K562 (cell line): Measurements from ENCODE around the gene NEDD9. TPM values are rescaled to one million over a fixed set of nuclear protein-coding genes. Genes with fewer than 3 reads are reported as not detected.

Source experiments
- ETV5 ChIP-seq: sonication (generic); formaldehyde crosslinking; IDR thresholded peaks from 2 replicates; pipeline ENCODE4 v1.4.0; 2020; ENCODE audit warnings: low read depth, mild to moderate bottlenecking, missing genetic modification reagents
- HDAC6 ChIP-seq: IDR thresholded peaks from 2 replicates; pipeline ENCODE4 v1.6.1; 2012; ENCODE audit warnings: low read depth, mild to moderate bottlenecking, control low read depth, inconsistent platforms, low read length, moderate library complexity
- IRF2 ChIP-seq: sonication (generic); formaldehyde crosslinking; IDR thresholded peaks from 2 replicates; pipeline ENCODE4 v1.8.1; 2022; ENCODE audit warnings: mild to moderate bottlenecking, missing genetic modification reagents
- MCM2 ChIP-seq: fragments of 450-650 bp; IDR thresholded peaks from 2 replicates; pipeline ENCODE4 v1.6.1; 2017; ENCODE audit warnings: low read depth, mild to moderate bottlenecking
- RBM25 ChIP-seq: fragments of 200-400 bp; formaldehyde crosslinking; IDR thresholded peaks from 2 replicates; pipeline ENCODE4 v1.6.1; 2018; ENCODE audit warnings: low read length, low read depth, moderate library complexity; ENCODE audit not compliant: severe bottlenecking
- SRSF7 ChIP-seq: fragments of 200-400 bp; formaldehyde crosslinking; optimal IDR thresholded peaks from 2 replicates; pipeline ENCODE3; 2017; ENCODE audit warnings: mild to moderate bottlenecking, low read depth, low read length
- SUPT5H ChIP-seq: fragments of 450-650 bp; IDR thresholded peaks from 2 replicates; pipeline ENCODE4 v1.6.1; 2016
- ZNF384 ChIP-seq: IDR thresholded peaks from 2 replicates; pipeline ENCODE4 v1.6.1; 2012; ENCODE audit warnings: low read depth, low read length, improper control_type of control experiment
- ZNF41 ChIP-seq: fragments of 250-450 bp; sonication (Bioruptor Pico); conservative IDR thresholded peaks from 2 replicates; pipeline ENCODE4 v1.4.0; 2020; ENCODE audit warnings: mild to moderate bottlenecking
- polyA plus RNA-seq, 8 experiments: library from polyadenylated mRNA; depleted of rRNA in 4 of 8; stranded (reverse) in 5 of 8; unstranded in 3 of 8; fragments of >200 nt; fragmentation: Nextera tagmentation in 2 of 8; fragmentation: Illumina TruSeq in 1 of 8; extraction: Ambion mirVana in 2 of 8; extraction: Trizol in 1 of 8; gene quantifications; 2 replicates each; pipeline versions ENCODE4 v1.2.1 to v1.2.3, GENCODE V29; 2011 to 2014; ENCODE audit warnings: inconsistent platforms in 1 of 8, missing spikeins in 1 of 8
- total RNA-seq, 7 experiments: library from RNA; depleted of rRNA in 6 of 7; stranded (reverse); fragments of >200 nt in 6 of 7; fragmentation: Illumina TruSeq in 2 of 7; extraction: Trizol in 2 of 7; gene quantifications; 2 replicates each; pipeline versions ENCODE4 v1.2.1 to v1.2.3, GENCODE V29; 2011 to 2021; ENCODE audit warnings: low replicate concordance in 1 of 7
- TF ChIP-seq, protein P1 (sequence below): fragments of 450-650 bp; IDR thresholded peaks from 2 replicates; pipeline ENCODE4 v1.6.1; 2017; ENCODE audit warnings: antibody characterized with exemption, mild to moderate bottlenecking
- TF ChIP-seq, protein P2 (sequence below): fragments of 200-800 bp; sonication (Bioruptor generic); IDR thresholded peaks from 2 replicates; pipeline ENCODE4 v1.6.1; 2017; ENCODE audit warnings: missing genetic modification characterization, missing compliant biosample characterization
- TF ChIP-seq, protein P3 (sequence below), 2 experiments: fragments of 450-650 bp in 1 of 2; sonication (generic) in 1 of 2; formaldehyde crosslinking in 1 of 2; IDR thresholded peaks in 1 of 2; conservative IDR thresholded peaks in 1 of 2; 2 replicates each; pipeline versions ENCODE4 v1.6.1 to v1.8.1; 2016 to 2023; ENCODE audit warnings: mild to moderate bottlenecking in 2 of 2, moderate library complexity in 2 of 2, inconsistent platforms in 1 of 2, missing genetic modification reagents in 1 of 2
- TF ChIP-seq, protein P4 (sequence below): sonication (generic); formaldehyde crosslinking; IDR thresholded peaks from 2 replicates; pipeline ENCODE4 v1.8.1; 2022; ENCODE audit warnings: missing genetic modification reagents

The NEDD9 gene
- total and polyA plus RNA-seq, 9 of the 15 experiments (the other 6 are each of a cell fraction or from before 2014, with no cell fraction given): 0.04 to 0.18 (median 0.15) TPM; not detected in 6

GRCh38 chr6:11196511-11197174 is 35.8 kb downstream of the NEDD9 start (continued):
- TF ChIP-seq, protein P1, sequence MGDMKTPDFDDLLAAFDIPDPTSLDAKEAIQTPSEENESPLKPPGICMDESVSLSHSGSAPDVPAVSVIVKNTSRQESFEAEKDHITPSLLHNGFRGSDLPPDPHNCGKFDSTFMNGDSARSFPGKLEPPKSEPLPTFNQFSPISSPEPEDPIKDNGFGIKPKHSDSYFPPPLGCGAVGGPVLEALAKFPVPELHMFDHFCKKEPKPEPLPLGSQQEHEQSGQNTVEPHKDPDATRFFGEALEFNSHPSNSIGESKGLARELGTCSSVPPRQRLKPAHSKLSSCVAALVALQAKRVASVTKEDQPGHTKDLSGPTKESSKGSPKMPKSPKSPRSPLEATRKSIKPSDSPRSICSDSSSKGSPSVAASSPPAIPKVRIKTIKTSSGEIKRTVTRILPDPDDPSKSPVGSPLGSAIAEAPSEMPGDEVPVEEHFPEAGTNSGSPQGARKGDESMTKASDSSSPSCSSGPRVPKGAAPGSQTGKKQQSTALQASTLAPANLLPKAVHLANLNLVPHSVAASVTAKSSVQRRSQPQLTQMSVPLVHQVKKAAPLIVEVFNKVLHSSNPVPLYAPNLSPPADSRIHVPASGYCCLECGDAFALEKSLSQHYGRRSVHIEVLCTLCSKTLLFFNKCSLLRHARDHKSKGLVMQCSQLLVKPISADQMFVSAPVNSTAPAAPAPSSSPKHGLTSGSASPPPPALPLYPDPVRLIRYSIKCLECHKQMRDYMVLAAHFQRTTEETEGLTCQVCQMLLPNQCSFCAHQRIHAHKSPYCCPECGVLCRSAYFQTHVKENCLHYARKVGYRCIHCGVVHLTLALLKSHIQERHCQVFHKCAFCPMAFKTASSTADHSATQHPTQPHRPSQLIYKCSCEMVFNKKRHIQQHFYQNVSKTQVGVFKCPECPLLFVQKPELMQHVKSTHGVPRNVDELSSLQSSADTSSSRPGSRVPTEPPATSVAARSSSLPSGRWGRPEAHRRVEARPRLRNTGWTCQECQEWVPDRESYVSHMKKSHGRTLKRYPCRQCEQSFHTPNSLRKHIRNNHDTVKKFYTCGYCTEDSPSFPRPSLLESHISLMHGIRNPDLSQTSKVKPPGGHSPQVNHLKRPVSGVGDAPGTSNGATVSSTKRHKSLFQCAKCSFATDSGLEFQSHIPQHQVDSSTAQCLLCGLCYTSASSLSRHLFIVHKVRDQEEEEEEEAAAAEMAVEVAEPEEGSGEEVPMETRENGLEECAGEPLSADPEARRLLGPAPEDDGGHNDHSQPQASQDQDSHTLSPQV: no peak
- TF ChIP-seq, protein P2, sequence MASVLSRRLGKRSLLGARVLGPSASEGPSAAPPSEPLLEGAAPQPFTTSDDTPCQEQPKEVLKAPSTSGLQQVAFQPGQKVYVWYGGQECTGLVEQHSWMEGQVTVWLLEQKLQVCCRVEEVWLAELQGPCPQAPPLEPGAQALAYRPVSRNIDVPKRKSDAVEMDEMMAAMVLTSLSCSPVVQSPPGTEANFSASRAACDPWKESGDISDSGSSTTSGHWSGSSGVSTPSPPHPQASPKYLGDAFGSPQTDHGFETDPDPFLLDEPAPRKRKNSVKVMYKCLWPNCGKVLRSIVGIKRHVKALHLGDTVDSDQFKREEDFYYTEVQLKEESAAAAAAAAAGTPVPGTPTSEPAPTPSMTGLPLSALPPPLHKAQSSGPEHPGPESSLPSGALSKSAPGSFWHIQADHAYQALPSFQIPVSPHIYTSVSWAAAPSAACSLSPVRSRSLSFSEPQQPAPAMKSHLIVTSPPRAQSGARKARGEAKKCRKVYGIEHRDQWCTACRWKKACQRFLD: no peak
- TF ChIP-seq, protein P3, sequence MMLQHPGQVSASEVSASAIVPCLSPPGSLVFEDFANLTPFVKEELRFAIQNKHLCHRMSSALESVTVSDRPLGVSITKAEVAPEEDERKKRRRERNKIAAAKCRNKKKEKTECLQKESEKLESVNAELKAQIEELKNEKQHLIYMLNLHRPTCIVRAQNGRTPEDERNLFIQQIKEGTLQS (IDR thresholded peaks at IDR 0.05): no peak
- TF ChIP-seq, protein P3 (CRISPR knock-in tag; conservative IDR thresholded peaks at IDR 0.05): no peak
- no peak for TF ChIP-seq ZNF41 (CRISPR knock-in tag)
- no peak for TF ChIP-seq SUPT5H
- no peak for TF ChIP-seq RBM25
- TF ChIP-seq, protein P4, sequence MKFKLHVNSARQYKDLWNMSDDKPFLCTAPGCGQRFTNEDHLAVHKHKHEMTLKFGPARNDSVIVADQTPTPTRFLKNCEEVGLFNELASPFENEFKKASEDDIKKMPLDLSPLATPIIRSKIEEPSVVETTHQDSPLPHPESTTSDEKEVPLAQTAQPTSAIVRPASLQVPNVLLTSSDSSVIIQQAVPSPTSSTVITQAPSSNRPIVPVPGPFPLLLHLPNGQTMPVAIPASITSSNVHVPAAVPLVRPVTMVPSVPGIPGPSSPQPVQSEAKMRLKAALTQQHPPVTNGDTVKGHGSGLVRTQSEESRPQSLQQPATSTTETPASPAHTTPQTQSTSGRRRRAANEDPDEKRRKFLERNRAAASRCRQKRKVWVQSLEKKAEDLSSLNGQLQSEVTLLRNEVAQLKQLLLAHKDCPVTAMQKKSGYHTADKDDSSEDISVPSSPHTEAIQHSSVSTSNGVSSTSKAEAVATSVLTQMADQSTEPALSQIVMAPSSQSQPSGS (CRISPR knock-in tag): no peak
- no peak for TF ChIP-seq HDAC6
- TF ChIP-seq MCM2: no peak
- no peak for TF ChIP-seq ETV5
- no peak for TF ChIP-seq ZNF384
- no peak for TF ChIP-seq SRSF7
- no peak for TF ChIP-seq IRF2 (CRISPR knock-in tag)
